ENCODE results near the gene MAP4K4. TPM values are rescaled to one million over a fixed set of nuclear protein-coding genes. Genes with fewer than 3 reads are reported as not detected.

The MAP4K4 gene
- polyA plus RNA-seq, 1 experiment: 158 TPM

DNA sequence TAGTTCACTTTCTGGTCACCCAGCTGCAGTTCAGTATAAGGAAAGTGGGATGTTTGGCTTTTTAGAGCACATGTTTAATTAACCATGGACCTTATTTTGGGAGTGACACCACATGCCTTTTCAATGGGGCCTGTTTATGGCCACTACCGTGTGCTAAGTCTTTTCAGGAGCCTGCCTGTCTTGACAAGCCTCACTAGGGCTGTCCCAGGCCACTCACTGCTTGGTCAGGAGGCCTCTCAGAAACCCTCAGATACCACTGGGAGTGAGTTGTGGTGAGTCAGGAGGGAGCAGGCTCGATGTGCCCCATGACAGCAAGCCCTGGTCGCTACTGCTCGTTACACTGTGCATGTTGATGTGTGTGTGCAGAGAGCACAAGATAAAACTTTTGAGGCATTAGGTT is 123.0 kb downstream of the MAP4K4 start:
- POLR2A ChIA-PET: no interaction called here
- H3K9me3 ChIP-seq (ENCODE audit: control insufficient read depth, insufficient read depth, low read length): no peaks in the 10 kb centered on the region
- TF ChIP-seq CTCF (IDR thresholded peaks at IDR 0.05; ENCODE audit: low read depth, low read length): no peak
- no peak overlapping the region for H3K4me3 ChIP-seq (ENCODE audit: low read depth, low read length)
- H3K27ac ChIP-seq (ENCODE audit: low read depth, low read length): peak overlapping the region; percentile 43
- no peaks in the 10 kb centered on the region for H3K27me3 ChIP-seq (ENCODE audit: control insufficient read depth, insufficient read depth, low read length)
- no peak for DNase-seq (ENCODE audit: low read depth, low spot score)
- CTCF ChIA-PET: no interaction called here

DNA sequence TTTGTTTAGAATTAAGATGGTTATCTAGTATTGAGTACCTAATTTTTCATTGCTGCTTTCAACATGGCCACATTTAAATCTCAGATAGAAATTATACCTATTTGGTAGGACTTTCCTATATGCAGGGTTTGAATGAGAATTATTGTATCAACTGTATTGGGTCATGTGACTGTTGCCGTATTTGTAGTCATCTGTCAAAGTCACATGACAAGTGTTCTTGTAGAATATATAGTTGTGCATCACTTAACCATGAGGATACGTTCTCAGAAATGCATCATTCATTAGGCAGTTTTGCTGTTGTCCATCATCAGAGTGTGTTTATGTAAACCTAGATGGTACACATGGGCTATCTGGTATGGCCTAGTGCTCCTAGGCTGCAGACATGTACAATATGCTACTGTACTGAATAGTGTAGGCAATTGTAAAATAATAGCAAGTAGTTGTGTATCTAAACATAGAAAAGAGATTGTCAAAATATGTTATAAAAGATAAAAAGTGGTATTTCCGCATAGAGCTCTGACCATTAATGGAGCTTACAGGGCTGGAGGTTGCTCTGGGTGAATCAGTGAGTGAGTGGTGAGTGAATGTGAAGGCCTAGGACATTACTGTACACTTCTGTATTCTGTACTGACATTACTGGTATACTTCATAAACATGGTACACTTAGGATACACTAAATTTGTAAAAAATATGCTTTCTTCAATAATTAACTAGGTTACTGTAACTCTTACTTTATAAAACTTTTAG is 123.7 kb downstream of the MAP4K4 start:
- no peaks in the 10 kb centered on the region for H3K9me3 ChIP-seq (ENCODE audit: control insufficient read depth, insufficient read depth, low read length)
- TF ChIP-seq CTCF (IDR thresholded peaks at IDR 0.05; ENCODE audit: low read depth, low read length): no peak
- CTCF ChIA-PET: interaction anchor here (0.7 to 4.0 kb wide), 3 partner anchors 10 to 479 kb away, joined by 3 to 12 read pairs (median 4); no protein-coding TSS in a partner anchor
- no peak overlapping the region for H3K27ac ChIP-seq (ENCODE audit: low read depth, low read length)
- POLR2A ChIA-PET: interaction anchor here (0.6 to 1.4 kb wide), 3 partner anchors 32 to 299 kb away, joined by 3 to 9 read pairs (median 4); partner anchors contain the start of gene MAP4K4
- no peak overlapping the region for H3K4me3 ChIP-seq (ENCODE audit: low read depth, low read length)
- H3K27me3 ChIP-seq (ENCODE audit: control insufficient read depth, insufficient read depth, low read length): no peaks in the 10 kb centered on the region
- DNase-seq (ENCODE audit: low read depth, low spot score): no peak

DNA sequence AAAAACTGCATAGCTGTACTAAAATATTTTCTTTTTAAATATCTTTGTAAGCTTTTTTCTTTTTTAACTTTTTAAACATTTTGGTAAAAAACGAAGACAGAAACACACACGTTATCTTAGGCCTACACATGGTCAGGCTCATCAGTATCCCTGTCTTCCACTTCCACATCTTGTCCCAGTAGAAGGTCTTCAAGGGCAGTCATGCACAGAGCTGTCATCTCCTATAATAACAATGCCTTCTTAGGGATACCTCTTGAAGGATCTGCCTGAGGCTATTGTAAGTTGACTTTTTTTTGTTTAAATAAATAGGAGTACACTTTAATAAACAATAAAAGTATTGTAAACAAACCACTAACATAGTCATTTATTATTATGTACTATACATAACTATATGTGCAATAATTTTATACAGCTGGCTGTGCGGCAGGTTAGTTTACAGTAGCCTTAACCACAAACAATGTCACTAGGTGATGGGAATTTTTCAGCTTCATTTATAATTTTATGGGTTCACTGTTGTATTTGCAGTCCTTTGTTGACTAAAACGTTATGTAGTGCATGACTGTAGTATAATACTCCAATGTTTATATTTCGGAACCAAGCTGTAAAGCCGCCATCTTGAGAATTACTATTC is 124.4 kb downstream of the MAP4K4 start:
- TF ChIP-seq CTCF (IDR thresholded peaks at IDR 0.05; ENCODE audit: low read depth, low read length): no peak
- DNase-seq (ENCODE audit: low read depth, low spot score): no peak
- Histone ChIP-seq H3K4me3 (ENCODE audit: low read depth, low read length) (no peak overlapping the region), H3K27ac (ENCODE audit: low read depth, low read length) (no peak overlapping the region), H3K27me3 (ENCODE audit: control insufficient read depth, insufficient read depth, low read length) (no peaks in the 10 kb centered on the region), H3K9me3 (ENCODE audit: control insufficient read depth, insufficient read depth, low read length) (no peaks in the 10 kb centered on the region)
- CTCF ChIA-PET: interaction anchor here (0.7 to 4.0 kb wide), 5 partner anchors 9 to 480 kb away, joined by 3 to 12 read pairs (median 4); no protein-coding TSS in a partner anchor
- POLR2A ChIA-PET: interaction anchor here (0.5 to 1.4 kb wide), 3 partner anchors 31 to 167 kb away, joined by 3 to 4 read pairs (median 4); partner anchors contain the start of gene MAP4K4

- H3K4me3 ChIP-seq (ENCODE audit: low read depth, low read length): no peak overlapping the region
- H3K27me3 ChIP-seq (ENCODE audit: control insufficient read depth, insufficient read depth, low read length): no peaks in the 10 kb centered on the region
- no peak overlapping the region for H3K27ac ChIP-seq (ENCODE audit: low read depth, low read length)
- DNase-seq (ENCODE audit: low read depth, low spot score): peak; percentile 32
- peak; percentile 66 for TF ChIP-seq CTCF (IDR thresholded peaks at IDR 0.05; ENCODE audit: low read depth, low read length)
- H3K9me3 ChIP-seq (ENCODE audit: control insufficient read depth, insufficient read depth, low read length): no peaks in the 10 kb centered on the region
- ChIA-PET POLR2A (no interaction called here), CTCF (interaction anchor here (0.5 to 4.0 kb wide), 7 partner anchors 15 to 481 kb away, joined by 3 to 12 read pairs (median 3); no protein-coding TSS in a partner anchor)
Measured at GRCh38 chr2:101823347-101823791, 125.9 kb downstream of the MAP4K4 start.

Data from AG04450 (cell line).